CD1c-positive myeloid dendritic cell (primary cell): ENCODE data around the gene SND1.

Experiments
- DNase-seq: peaks from one replicate; pipeline ENCODE4 v3.0.0-alpha.2; 2016; ENCODE audit errors: extremely low spot score

SND1 gene

DNA sequence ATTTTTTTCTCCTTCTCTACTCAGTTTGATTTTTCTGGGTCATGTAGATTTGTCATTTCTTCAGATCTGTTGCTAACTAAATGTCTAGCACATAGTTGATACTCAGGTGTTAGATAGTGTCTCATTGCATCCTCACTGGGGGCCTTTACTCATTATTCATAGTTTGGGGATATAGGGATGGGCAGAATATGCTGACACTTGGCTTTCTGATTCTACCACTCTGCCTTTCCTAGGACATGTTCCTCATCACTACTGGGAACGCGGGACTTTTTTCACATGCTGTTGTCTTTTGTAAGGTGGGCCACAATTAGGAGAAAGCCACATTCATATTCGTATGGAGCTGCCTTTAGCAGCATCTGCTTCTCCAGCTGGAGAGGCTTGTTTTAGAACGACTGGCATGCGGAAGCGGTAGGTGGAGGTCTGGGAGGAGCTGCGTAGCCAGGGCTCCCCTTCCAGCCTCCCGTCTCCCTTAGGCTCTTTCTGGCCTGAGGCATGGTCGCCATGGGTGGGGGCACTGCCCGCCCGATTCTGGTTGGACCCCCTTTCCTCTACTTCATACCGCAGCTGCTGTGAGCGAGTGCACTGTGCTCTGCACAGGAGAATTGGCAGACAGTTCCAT is 78.8 kb downstream of the SND1 start:
- no peak for DNase-seq

- no peak for DNase-seq
Measured at GRCh38 chr7:127731431-127732080, 79.6 kb downstream of the SND1 start.

DNA sequence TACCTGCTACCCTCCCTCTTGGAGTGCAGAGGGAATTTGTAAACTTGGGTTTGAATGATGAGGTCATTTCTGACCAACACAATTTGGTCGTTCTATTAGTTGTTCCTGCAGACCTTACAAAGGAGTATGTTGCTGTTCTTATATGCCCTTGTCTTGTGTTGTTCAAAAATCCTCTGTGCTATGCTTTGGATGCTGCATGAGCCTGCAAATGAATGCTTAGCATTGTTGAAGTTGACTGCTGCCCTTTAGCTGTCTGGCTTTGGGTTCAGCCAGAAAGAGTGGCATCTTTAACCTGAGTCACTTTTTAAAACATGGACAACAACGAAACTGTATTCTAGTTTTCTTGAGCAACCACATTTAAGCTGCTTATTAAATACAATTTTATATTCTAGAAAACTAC is 80.3 kb downstream of the SND1 start:
- DNase-seq = no peak

DNA sequence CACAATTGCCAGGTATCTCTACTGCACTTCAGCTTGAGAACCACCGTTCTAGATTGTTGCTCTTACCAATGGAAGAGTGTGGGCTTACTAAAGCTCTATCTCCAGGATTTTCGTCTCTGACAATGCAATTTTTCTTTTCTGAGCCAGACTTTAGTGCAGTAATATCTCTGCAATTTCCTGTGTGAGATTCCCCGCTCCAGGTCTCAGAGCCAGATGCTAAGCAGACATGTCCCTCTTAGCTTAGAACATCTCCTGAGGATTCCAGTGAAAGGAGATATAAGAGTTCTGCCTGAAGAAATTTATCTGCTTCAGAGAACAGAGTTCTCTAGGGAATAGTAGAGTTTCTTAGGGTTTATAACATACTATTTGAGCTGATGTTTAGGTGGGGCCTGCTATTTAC is 82.0 kb downstream of the SND1 start:
- no peak for DNase-seq

DNA sequence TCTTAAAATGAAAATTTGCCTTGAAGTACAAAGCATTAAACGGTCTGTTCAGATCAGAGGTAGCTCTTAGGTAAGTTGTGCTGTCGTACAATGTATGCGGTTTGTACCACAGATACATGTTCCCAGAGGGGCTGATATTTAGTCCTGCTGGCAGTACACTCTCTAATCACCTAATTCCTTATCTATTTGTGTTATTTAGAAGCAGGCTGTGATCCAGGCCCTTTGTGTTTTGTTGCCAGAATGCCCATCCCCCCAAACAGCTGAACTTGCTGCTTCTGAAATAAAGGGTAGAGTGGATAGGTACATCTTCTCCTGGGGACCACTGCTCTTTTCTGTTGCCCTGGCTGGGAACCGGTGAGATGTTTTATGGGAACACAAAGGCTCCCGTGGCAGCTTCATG is 84.5 kb downstream of the SND1 start:
- DNase-seq = no peak

- no peak for DNase-seq
Measured at GRCh38 chr7:127738859-127739258, 86.9 kb downstream of the SND1 start.

DNA sequence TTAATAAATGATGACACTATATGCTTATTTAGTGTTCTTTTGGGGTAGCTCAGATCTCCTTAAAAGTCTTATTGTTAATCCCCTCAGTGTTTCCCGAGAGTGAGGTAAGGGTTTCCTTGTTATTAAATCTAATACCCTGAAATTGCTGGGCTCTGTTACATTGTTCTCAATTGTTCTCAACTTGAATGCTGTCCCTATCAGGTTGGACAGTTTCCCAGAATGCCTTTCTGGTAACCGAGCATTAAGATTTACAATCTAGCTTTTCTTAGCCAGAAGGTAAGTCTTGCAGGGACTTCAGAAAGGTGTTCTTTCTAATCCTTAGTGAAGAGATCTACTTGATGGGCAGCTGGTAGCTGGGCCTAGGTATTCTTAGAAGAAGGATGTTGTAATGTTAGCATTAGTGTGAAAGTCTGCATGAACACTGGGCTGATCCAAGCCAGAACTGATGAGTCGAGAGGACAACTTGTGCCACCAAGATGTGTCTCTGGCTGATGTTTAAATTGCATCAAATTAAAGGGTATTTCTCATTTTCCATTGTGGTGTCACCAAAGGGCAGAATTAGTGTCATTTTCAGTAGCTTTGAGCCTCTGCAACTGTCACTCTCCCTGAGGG is 89.9 kb downstream of the SND1 start:
- DNase-seq = no peak

- no peak for DNase-seq
Measured at GRCh38 chr7:127745445-127745844, 93.5 kb downstream of the SND1 start.

DNA sequence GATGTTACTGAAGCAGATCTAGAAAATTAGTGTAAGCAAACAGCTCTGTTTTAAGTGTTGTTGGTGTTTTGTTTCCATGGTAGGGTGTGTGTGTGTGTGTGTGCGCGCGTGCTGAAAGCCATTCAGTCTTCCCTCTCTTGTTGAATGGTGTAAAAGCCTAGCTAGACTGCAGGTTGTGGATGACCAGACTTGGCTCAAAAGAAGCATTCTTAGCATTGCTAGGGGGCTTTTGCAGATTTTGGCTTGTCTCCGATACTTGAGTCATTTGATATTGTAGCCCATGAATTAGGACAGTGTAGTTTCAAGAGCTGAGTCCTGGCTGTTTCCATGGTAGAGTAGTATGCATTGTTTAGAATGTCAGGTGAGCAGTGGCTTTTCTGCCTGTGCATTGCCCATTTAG is 99.1 kb downstream of the SND1 start:
- no peak for DNase-seq

- peak; percentile 12 for DNase-seq
Measured at GRCh38 chr7:127751490-127752448, 99.8 kb downstream of the SND1 start.

DNA sequence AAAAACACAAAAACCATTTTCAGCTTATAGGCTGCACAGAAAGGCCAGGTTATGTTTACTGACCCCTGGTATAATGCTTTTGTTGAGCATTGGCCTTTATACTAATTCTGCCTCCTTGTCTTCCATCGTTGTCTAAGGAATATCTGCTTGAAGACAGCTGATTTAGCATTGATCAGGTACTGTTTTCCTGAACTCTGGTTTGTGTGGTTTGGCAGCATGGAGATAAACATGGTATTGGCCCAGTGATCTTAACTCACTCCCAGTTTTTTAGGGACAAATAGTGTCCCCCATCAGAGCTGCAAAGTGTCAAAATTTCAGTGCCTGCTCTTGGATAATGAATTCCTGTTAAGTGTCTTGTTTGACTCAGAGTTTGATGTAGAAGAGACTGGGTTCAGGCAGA is 100.8 kb downstream of the SND1 start:
- DNase-seq = no peak

- no peak for DNase-seq
Measured at GRCh38 chr7:127754457-127754856, 102.5 kb downstream of the SND1 start.

DNA sequence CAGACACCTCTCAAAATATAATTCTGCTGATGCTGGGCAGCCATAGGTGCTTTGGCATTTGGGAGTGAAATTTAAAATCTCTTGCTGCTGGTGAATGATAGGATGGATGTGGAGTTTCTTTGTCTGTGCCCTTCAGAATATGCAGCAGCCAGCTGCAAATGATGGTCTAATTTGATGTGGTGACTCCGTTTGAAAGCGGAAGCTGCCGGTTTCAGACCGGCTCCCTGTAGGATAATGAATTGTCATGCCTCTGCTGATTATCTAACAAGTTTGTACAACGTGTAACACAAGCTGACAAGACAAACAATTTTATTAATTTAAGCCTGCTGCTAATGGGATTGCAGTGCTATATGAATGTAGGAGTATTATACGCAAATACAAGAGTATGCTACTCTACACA is 103.5 kb downstream of the SND1 start:
- DNase-seq = no peak

- DNase-seq = no peak
Measured at GRCh38 chr7:127755965-127756364, 104.0 kb downstream of the SND1 start.

- no peak for DNase-seq
Measured at GRCh38 chr7:127758105-127758504, 106.1 kb downstream of the SND1 start.

DNA sequence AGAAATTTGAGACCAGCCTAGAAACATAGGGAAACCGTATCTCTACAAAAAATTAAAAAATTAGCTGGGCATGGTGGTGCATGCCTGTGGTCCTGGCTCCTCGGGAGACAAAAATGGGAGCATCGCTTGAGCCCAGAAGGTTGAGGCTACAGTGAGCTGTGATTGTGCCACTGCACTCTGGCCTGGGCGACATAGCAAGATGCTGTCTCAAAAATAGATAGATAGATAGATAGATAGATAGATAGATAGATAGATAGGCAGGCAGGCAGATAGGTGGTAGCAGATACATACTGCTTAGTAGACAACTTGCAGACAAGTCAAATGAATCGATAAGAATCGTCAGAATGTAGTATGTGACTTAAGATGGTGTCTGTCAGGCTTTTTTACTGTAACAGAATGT is 106.9 kb downstream of the SND1 start:
- DNase-seq = no peak

- DNase-seq = no peak
Measured at GRCh38 chr7:127759945-127760421, 108.0 kb downstream of the SND1 start.

- no peak for DNase-seq
Measured at GRCh38 chr7:127760436-127761031, 108.5 kb downstream of the SND1 start.

DNA sequence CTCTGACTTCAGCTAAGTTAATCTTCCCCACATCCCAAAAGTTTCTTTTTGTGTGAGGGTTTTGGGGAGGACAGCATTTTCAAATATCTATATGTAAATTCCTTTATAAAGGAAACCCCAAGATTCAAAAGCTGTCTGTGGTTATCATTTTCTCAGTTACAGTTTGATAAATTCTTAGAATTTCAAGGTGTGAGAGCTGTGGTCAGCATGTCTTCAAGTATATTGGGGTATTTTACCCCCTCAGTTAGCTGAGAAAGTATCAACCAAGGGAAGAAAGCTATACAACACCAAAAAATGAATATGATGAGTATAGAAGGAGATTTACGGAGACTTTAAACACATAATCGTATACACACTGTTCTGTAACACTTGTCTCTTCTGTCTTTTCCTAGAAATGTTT is 109.2 kb downstream of the SND1 start:
- no peak for DNase-seq

DNA sequence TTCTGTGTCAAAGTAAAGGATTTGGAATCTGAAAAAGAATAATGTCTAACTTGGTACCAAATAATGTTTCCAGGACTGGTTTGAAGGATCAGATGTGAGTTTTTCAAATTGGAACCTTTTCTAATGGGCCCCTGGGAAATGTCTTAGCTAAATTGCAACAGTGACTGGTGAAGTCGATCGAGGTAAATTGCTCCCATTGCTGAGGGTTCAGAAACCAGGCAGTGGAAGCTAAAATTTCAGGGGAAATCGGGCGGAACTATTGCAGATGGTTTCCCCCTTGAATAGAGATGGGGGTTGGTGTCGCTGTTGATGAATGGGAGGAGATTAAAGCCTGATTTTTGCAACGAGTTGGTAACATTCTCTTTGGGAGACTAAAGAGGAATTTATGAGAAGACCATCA is 112.7 kb downstream of the SND1 start:
- DNase-seq = no peak

- DNase-seq = no peak
Measured at GRCh38 chr7:127765150-127765549, 113.2 kb downstream of the SND1 start.
